PC-3 (cell line): Measurements from ENCODE around the gene DYNC1LI1. TPM values are rescaled to one million over a fixed set of nuclear protein-coding genes. Genes with fewer than 3 reads are reported as not detected.

Source experiments
- ATAC-seq: fragments of 200-7000 bp; cut with Tn5 transposase; 2 replicates; pipeline ENCODE4 v1.9.1; 2020; ENCODE audit warnings: mild to moderate bottlenecking, moderate library complexity
- BruUV-seq: library from RNA; stranded (reverse); fragments of 400-500 nt; replicated peaks from 2 replicates; lab custom pipeline; 2021; lab: Mats Ljungman, UMichigan
- CTCF ChIA-PET: fragments of 300-600 bp; sonication (Branson Sonifier 250); formaldehyde crosslinking; loops from one replicate; lab custom pipeline; 2022; ENCODE audit warnings: antibody characterized with exemption; lab: Charles Lee
- POLR2A ChIA-PET: fragments of 300-600 bp; sonication (Branson Sonifier 250); formaldehyde crosslinking; loops from one replicate; lab custom pipeline; 2022; ENCODE audit warnings: antibody characterized with exemption; ENCODE audit not compliant: unreplicated experiment; lab: Charles Lee
- DNase-seq: peaks from one replicate; pipeline ENCODE4 v3.0.0-alpha.2; 2015
- H2AFZ ChIP-seq: fragments of 300-600 bp; sonication (generic); 2 replicates; pipeline ENCODE4 v1.6.0; 2016; ENCODE audit warnings: antibody characterized with exemption, low read length
- H3F3A ChIP-seq: fragments of 300-600 bp; sonication (generic); one replicate; pipeline ENCODE4 v1.6.0; 2017; ENCODE audit warnings: antibody characterized with exemption, low read length, control low read depth, mild to moderate bottlenecking; ENCODE audit not compliant: unreplicated experiment
- H3K27ac ChIP-seq: fragments of 300-600 bp; sonication (generic); 2 replicates; pipeline ENCODE4 v1.5.1; 2016; ENCODE audit warnings: mild to moderate bottlenecking, low read length
- H3K27me3 ChIP-seq: fragments of 300-600 bp; sonication (generic); 2 replicates; pipeline ENCODE4 v1.6.1; 2016; ENCODE audit warnings: low read length, mixed read lengths
- H3K36me3 ChIP-seq: fragments of 300-600 bp; sonication (generic); 2 replicates; pipeline ENCODE4 v1.6.1; 2016; ENCODE audit warnings: low read depth, mixed run types, low read length, mixed read lengths
- H3K4me1 ChIP-seq: fragments of 300-600 bp; sonication (generic); 2 replicates; pipeline ENCODE4 v1.5.1; 2016; ENCODE audit warnings: low read length; ENCODE audit not compliant: insufficient read depth
- H3K4me2 ChIP-seq: fragments of 300-600 bp; sonication (generic); 2 replicates; pipeline ENCODE4 v1.6.0; 2016; ENCODE audit warnings: low read length
- H3K4me3 ChIP-seq: fragments of 300-600 bp; sonication (generic); 2 replicates; pipeline ENCODE4 v1.5.1; 2016; ENCODE audit warnings: mild to moderate bottlenecking, low read length, mixed read lengths
- H3K79me2 ChIP-seq: fragments of 300-600 bp; sonication (generic); 2 replicates; pipeline ENCODE4 v1.6.1; 2017; ENCODE audit warnings: low read length, mixed read lengths
- H3K9ac ChIP-seq: fragments of 300-600 bp; sonication (generic); 2 replicates; pipeline ENCODE4 v1.6.0; 2016; ENCODE audit warnings: mild to moderate bottlenecking, low read length
- H3K9me2 ChIP-seq: fragments of 300-600 bp; sonication (generic); replicated peaks from 2 replicates; pipeline ENCODE4 v1.6.1; 2016; ENCODE audit warnings: mixed run types, low read length, mixed read lengths
- H3K9me3 ChIP-seq: fragments of 300-600 bp; sonication (generic); 2 replicates; pipeline ENCODE4 v1.6.1; 2016; ENCODE audit warnings: low read length, mixed read lengths
- H4K20me1 ChIP-seq: fragments of 300-600 bp; sonication (generic); 2 replicates; pipeline ENCODE4 v1.6.1; 2016; ENCODE audit warnings: low read length, mixed read lengths
- CTCF ChIP-seq: fragments of 300-600 bp; sonication (generic); conservative IDR thresholded peaks from 2 replicates; pipeline ENCODE4 v1.5.1; 2017; ENCODE audit warnings: antibody characterized with exemption, low read depth, mild to moderate bottlenecking, low read length
- EZH2 ChIP-seq: fragments of 300-600 bp; sonication (generic); IDR thresholded peaks from one replicate; pipeline ENCODE4 v1.6.1; 2017; ENCODE audit warnings: antibody characterized with exemption, mild to moderate bottlenecking, low read length; ENCODE audit not compliant: unreplicated experiment
- EZH2phosphoT487 ChIP-seq: fragments of 300-600 bp; sonication (generic); IDR thresholded peaks from 2 replicates; pipeline ENCODE4 v1.6.1; 2018; ENCODE audit warnings: mild to moderate bottlenecking, antibody characterized with exemption, low read length, borderline replicate concordance
- intact Hi-C: fragments of 100-400 bp; cut with micrococcal nuclease; formaldehyde crosslinking; loops from 2 replicates; pipeline ENCODE4 v1.9.0; 2023
- total RNA-seq: library from RNA; depleted of rRNA; stranded (reverse); fragments of >200 nt; gene quantifications from 2 replicates; pipeline ENCODE4 v1.2.3, GENCODE V29; 2014

Gene DYNC1LI1
- total RNA-seq, 1 experiment from 2014 or later: 44.2 TPM

GRCh38 chr3:32612547-32612946 lies 41.9 kb upstream of the DYNC1LI1 start:
- CTCF ChIA-PET: no interaction called here
- POLR2A ChIA-PET: interaction anchor here (0.6 kb wide), 1 partner anchor 101 kb away, joined by 5 read pairs; no protein-coding TSS in a partner anchor
- Histone ChIP-seq H3K27ac (no peak overlapping the region), H3K9ac (no peak overlapping the region), H4K20me1 (no peaks in the 10 kb centered on the region), H3K4me1 (peaks cover 27% of the 10 kb centered on the region), H3K9me2 (no peaks in the 10 kb centered on the region), H3K79me2 (no peaks in the 10 kb centered on the region), H3K27me3 (no peaks in the 10 kb centered on the region), H3F3A (no peaks in the 10 kb centered on the region), H3K4me2 (no peak overlapping the region), H2AFZ (no peak overlapping the region), H3K4me3 (no peak overlapping the region), H3K9me3 (no peaks in the 10 kb centered on the region), H3K36me3 (no peaks in the 10 kb centered on the region)
- intact Hi-C loops: no loop called here
- no peak for TF ChIP-seq EZH2
- no peak for TF ChIP-seq CTCF
- no TSS peak for BruUV-seq
- ATAC-seq: no peak
- no peak for DNase-seq

- Histone ChIP-seq H3K36me3 (no peaks in the 10 kb centered on the region), H4K20me1 (no peaks in the 10 kb centered on the region), H3K79me2 (no peaks in the 10 kb centered on the region), H3K27me3 (no peaks in the 10 kb centered on the region), H3K9me3 (no peaks in the 10 kb centered on the region), H3K9ac (no peak overlapping the region), H3F3A (no peaks in the 10 kb centered on the region), H3K4me2 (no peak overlapping the region), H2AFZ (no peak overlapping the region), H3K27ac (no peak overlapping the region), H3K4me3 (no peak overlapping the region), H3K9me2 (no peaks in the 10 kb centered on the region), H3K4me1 (no peaks in the 10 kb centered on the region)
- no peak for TF ChIP-seq EZH2
- no peak for TF ChIP-seq EZH2phosphoT487
- TF ChIP-seq CTCF: no peak
- intact Hi-C loops: no loop called here
- POLR2A ChIA-PET: no interaction called here
- CTCF ChIA-PET: no interaction called here
- BruUV-seq: no TSS peak
- ATAC-seq: no peak
- no peak for DNase-seq
Observed at GRCh38 chr3:32607522-32607921, 36.9 kb upstream of the DYNC1LI1 start.

- Histone ChIP-seq H3K36me3 (no peaks in the 10 kb centered on the region), H3K27me3 (no peaks in the 10 kb centered on the region), H4K20me1 (no peaks in the 10 kb centered on the region), H3K9me3 (no peaks in the 10 kb centered on the region), H3K4me2 (no peak overlapping the region), H2AFZ (no peak overlapping the region), H3K79me2 (no peaks in the 10 kb centered on the region), H3K27ac (no peak overlapping the region), H3K9me2 (no peaks in the 10 kb centered on the region), H3K4me3 (no peak overlapping the region), H3F3A (no peaks in the 10 kb centered on the region), H3K4me1 (no peaks in the 10 kb centered on the region), H3K9ac (no peak overlapping the region)
- ATAC-seq (no peak), DNase-seq (no peak)
- BruUV-seq: no TSS peak
- CTCF ChIA-PET: no interaction called here
- POLR2A ChIA-PET: no interaction called here
- TF ChIP-seq CTCF (no peak), EZH2phosphoT487 (no peak), EZH2 (no peak)
- intact Hi-C loops: no loop called here
Observed at GRCh38 chr3:32606960-32607359, 36.3 kb upstream of the DYNC1LI1 start.
